Right lobe of liver (tissue), 4 donors: ENCODE results near the gene TMEM51.

Experiments
- POLR2A ChIP-seq: fragments of 450-650 bp; IDR thresholded peaks from one replicate; pipeline ENCODE4 v1.6.1; 2017; ENCODE audit warnings: antibody characterized with exemption, mild to moderate bottlenecking
- TF ChIP-seq, protein P1 (sequence below), 4 donors: fragments of 200-600 bp in 3 of 4; fragments of 450-650 bp in 1 of 4; IDR thresholded peaks; one replicate each; pipeline versions ENCODE4 v1.5.1 to v1.8.0; 2016 to 2022; ENCODE audit warnings: antibody characterized with exemption in 4 of 4, mild to moderate bottlenecking in 2 of 4
- donor health status: DM: no; HTN: no; CAD: no.
- donor health status: DM: no; HTN: no; CAD: no.
- donor health status: DM: no; HTN: yes; CAD: no.

DNA sequence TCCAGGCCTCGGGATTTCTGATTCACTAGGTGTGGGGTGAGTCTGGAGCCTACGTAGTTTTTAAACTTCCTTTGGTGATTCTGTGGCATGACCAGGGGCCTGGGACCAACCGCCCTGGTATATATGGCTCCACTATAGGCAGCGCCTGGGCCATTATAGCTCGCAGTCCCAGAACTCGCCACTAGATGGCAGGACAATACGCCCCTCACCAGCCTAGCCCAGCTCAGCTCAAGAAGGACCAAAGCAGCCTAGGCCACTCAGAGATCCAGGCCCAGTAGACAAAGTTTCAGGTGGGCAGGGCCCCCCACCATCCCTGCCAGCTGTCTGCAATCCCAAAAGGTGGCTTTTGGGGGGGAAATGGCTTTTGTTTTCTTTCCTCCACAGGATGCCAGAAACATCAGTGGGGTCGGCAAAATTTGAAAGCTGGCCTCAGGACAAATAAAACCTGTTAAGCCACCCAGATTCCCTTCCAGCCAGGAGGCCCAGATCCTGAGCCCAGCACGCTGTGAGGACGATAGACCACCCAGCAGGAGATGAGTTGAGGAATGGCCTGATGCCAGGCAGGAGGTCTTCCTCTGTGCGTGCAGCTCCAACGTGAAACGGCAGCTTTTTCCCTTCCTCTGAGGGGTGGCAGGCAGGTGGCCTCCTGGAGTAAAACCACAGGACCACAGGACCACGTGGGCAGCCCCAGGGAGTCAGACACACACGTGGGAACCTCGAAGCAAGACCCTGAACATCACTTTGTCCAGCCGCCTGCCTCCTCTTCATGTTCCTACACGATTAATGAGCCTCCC is 24.8 kb upstream of the TMEM51 start:
- no peak for TF ChIP-seq POLR2A
- TF ChIP-seq, protein P1, sequence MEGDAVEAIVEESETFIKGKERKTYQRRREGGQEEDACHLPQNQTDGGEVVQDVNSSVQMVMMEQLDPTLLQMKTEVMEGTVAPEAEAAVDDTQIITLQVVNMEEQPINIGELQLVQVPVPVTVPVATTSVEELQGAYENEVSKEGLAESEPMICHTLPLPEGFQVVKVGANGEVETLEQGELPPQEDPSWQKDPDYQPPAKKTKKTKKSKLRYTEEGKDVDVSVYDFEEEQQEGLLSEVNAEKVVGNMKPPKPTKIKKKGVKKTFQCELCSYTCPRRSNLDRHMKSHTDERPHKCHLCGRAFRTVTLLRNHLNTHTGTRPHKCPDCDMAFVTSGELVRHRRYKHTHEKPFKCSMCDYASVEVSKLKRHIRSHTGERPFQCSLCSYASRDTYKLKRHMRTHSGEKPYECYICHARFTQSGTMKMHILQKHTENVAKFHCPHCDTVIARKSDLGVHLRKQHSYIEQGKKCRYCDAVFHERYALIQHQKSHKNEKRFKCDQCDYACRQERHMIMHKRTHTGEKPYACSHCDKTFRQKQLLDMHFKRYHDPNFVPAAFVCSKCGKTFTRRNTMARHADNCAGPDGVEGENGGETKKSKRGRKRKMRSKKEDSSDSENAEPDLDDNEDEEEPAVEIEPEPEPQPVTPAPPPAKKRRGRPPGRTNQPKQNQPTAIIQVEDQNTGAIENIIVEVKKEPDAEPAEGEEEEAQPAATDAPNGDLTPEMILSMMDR (IDR thresholded peaks at IDR 0.05): peak; percentile 80 to 89 (median 86)
